Cerebellar nuclear complex (tissue), 1 donor: Measurements from ENCODE around the gene RESP18.

Experiments
- DNase-seq, 2 experiments: peaks; one replicate each; lab custom pipeline; 2025; lab: John Stamatoyannopoulos, UW

Gene RESP18

GRCh38 chr2:219277703-219278654 lies 54.6 kb downstream of the RESP18 start:
- peak in 1 of 2 experiments; percentile 58 for DNase-seq
